GM23338 (cell line): ENCODE results near the gene NEFH.

ENCODE experiments used
- CREB1 ChIP-seq: fragments of 250-450 bp; sonication (Bioruptor Pico); IDR thresholded peaks from 2 replicates; pipeline ENCODE4 v1.5.0; 2020; ENCODE audit warnings: low read depth, mild to moderate bottlenecking, moderate library complexity
- CTCF ChIP-seq, 2 experiments: fragments of 200-600 bp in 1 of 2; sonication (generic) in 1 of 2; conservative IDR thresholded peaks; 2 replicates each; pipeline versions ENCODE4 v1.5.1 to v1.6.1; 2016 to 2017; ENCODE audit warnings: antibody characterized with exemption in 2 of 2, low read depth in 2 of 2, mild to moderate bottlenecking in 2 of 2, moderate library complexity in 1 of 2
- EZH2 ChIP-seq: fragments of 200-600 bp; sonication (generic); IDR thresholded peaks from one replicate; pipeline ENCODE4 v1.8.0; 2017; ENCODE audit warnings: antibody characterized with exemption, mild to moderate bottlenecking, low read depth; ENCODE audit not compliant: unreplicated experiment
- POLR2AphosphoS5 ChIP-seq: IDR thresholded peaks from 2 replicates; pipeline ENCODE4 v1.6.1; 2016; ENCODE audit warnings: antibody characterized with exemption, low read depth
- REST ChIP-seq: IDR thresholded peaks from one replicate; pipeline ENCODE4 v1.6.1; 2018; ENCODE audit warnings: antibody characterized with exemption; ENCODE audit not compliant: unreplicated experiment

- TF ChIP-seq EZH2 (no peak), REST (no peak), CTCF (conservative IDR thresholded peaks at IDR 0.05; ENCODE audit: low read depth in 2 of 2) (no peak), POLR2AphosphoS5 (no peak), CREB1 (no peak)
Measured at GRCh38 chr22:29463629-29464028, 16.4 kb upstream of the NEFH start.
